ENCODE data around the gene C9orf78. TPM values are rescaled to one million over a fixed set of nuclear protein-coding genes. Genes with fewer than 3 reads are reported as not detected.
A peak's percentile ranks its signal among the peaks of the same experiment; 100 is the strongest.

The C9orf78 gene
- total RNA-seq, 4 donors from 2014 or later: 47.3 to 139 (median 62.6) TPM

DNA sequence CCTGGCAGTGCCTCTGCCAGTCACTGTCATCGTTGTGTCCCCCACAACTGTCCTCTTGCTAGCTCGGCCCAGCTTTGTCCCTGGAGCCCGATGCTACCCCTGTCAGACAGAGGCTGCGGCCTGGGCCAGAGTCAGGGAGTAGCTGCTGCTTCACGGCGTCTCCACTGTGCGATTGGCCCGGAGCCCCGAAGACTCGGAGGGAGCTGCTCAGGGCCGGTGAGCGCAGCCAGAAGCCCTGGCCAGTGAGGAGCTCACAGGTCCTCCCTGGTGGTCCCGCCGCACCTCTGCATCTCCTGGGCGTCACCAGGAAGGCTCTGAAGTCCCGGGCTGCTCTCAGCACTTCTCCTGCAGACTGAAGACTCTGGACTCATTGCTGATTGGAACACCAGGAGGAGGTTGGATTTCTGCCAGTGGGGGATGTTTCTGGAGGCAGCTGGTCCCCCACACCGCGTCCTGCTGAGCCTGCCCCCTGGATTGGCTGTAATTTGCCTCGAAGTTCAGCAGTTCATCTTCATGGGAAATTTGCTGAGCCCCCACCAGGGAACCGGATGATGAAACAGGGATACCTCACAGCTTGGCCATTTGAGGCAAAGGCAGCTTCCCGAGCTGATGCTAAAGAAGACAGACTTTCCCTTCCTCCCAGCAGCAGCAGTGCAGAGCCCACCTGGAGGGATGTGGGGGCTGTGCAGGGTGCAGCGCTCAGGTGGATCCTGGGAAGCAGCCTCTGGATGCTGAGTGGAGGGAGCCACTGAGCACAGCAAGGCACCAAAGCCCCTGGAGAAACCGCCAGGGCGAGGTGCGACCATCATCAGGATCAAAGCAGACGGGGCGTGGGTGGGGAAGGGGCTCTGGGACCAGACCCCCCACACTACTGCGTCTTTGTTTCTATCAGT lies 45.8 kb upstream of the C9orf78 start:
- no peak for DNase-seq (ENCODE audit: extremely low spot score)
- no peaks in the 10 kb centered on the region for H3K27me3 ChIP-seq
- intact Hi-C loops (cut with DNase I): no loop called here
- no peak overlapping the region for H3K4me3 ChIP-seq
- H3K4me1 ChIP-seq: peaks cover 11 to 52% (median 47%) of the 10 kb centered on the region in 4 donors
- H3K9me3 ChIP-seq: no peaks in the 10 kb centered on the region
- peaks cover 0 to 5% (median 2%) of the 10 kb centered on the region in 4 donors for H3K36me3 ChIP-seq
- no peak for TF ChIP-seq POLR2A (IDR thresholded peaks at IDR 0.05; ENCODE audit: low read depth)
- TF ChIP-seq EP300 (IDR thresholded peaks at IDR 0.05): no peak
- TF ChIP-seq POLR2AphosphoS5 (IDR thresholded peaks at IDR 0.05): no peak
- TF ChIP-seq, protein P1, sequence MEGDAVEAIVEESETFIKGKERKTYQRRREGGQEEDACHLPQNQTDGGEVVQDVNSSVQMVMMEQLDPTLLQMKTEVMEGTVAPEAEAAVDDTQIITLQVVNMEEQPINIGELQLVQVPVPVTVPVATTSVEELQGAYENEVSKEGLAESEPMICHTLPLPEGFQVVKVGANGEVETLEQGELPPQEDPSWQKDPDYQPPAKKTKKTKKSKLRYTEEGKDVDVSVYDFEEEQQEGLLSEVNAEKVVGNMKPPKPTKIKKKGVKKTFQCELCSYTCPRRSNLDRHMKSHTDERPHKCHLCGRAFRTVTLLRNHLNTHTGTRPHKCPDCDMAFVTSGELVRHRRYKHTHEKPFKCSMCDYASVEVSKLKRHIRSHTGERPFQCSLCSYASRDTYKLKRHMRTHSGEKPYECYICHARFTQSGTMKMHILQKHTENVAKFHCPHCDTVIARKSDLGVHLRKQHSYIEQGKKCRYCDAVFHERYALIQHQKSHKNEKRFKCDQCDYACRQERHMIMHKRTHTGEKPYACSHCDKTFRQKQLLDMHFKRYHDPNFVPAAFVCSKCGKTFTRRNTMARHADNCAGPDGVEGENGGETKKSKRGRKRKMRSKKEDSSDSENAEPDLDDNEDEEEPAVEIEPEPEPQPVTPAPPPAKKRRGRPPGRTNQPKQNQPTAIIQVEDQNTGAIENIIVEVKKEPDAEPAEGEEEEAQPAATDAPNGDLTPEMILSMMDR (IDR thresholded peaks at IDR 0.05): no peak
- H3K27ac ChIP-seq (replicated peaks in 1 of 4): peak overlapping the region in 3 of 4 donors; percentile 46 to 61 (median 47)
- WGBS: 68% methylated on average over 12 of the region's 28 CpGs

DNA sequence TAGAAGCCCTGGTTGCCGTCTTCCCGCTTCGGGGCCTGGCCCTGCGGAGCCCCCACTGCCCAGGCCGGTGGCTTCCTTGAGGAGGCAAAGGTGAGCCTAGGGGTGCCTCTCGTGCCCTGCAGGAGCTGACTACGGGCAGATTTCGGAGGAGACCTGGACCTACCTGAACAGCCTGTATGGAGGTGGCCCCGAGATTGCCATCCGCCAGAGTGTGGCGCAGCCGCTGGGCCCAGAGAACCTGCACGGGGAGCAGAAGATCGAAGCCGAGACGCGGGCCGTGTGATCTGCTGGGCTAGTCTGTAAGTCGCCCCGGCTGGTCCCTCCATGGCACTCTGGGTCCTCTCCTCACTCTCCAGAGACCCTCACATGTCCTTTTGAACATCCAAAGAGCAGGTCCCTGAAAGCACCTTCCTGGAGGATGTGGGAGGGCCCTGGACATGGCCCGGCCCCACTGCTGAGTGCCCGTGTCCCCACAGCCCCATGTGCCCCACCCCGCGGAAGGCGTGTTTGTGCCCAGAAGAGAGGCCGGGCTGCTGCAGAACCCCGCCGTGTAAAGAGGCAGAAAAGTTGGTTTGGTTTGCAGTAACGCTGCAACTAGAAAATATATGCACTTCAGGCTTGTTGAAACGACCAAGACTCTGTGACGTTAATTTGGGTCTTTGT lies 45.0 kb upstream of the C9orf78 start:
- no peaks in the 10 kb centered on the region for H3K27me3 ChIP-seq
- H3K36me3 ChIP-seq: peaks cover 0 to 13% (median 6%) of the 10 kb centered on the region in 4 donors
- WGBS: 89% methylated on average over 26 of the region's 31 CpGs
- intact Hi-C loops (cut with DNase I): no loop called here
- DNase-seq (ENCODE audit: extremely low spot score): no peak
- no peak overlapping the region for H3K4me3 ChIP-seq
- H3K27ac ChIP-seq (replicated peaks in 1 of 4): peak overlapping the region in 3 of 4 donors; percentile 46 to 61 (median 47)
- no peaks in the 10 kb centered on the region for H3K9me3 ChIP-seq
- peaks cover 5 to 44% (median 39%) of the 10 kb centered on the region in 4 donors for H3K4me1 ChIP-seq
- TF ChIP-seq POLR2A (IDR thresholded peaks at IDR 0.05; ENCODE audit: low read depth): no peak
- TF ChIP-seq, protein P1 (IDR thresholded peaks at IDR 0.05): no peak
- no peak for TF ChIP-seq EP300 (IDR thresholded peaks at IDR 0.05)
- no peak for TF ChIP-seq POLR2AphosphoS5 (IDR thresholded peaks at IDR 0.05)

DNA sequence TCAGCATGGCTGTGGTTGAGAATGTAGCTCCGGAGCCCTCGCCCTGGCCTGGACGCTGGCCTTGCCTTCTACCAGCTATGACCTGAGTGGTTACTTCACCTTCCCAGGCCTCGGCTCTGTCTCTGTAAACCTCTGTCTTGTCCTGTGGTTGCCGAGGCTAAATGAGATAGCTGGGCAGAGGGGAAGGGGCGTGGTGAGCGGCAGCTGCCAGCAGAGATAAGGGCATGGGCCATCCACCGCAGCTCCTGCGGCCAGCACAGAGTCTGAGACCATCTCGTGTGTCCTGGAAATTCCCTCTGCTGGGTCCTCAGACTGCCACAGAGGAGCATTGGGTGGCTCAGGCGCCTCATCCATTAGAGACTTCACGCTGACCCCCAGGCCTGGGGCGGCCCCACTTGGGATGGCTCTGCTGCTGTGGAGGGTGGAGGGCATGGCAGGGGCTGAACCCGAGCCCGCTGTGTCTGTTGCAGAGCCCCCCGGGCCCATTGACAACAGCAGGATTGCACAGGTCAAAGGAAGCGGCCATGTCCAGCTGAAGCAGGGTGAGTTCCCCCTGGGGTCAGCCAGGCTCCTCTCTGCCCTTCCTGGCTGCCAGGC lies 44.1 kb upstream of the C9orf78 start:
- H3K4me1 ChIP-seq: peaks cover 0 to 35% (median 30%) of the 10 kb centered on the region in 4 donors
- no peak overlapping the region for H3K27ac ChIP-seq (replicated peaks in 1 of 4)
- 84% methylated on average over 4 of the region's 17 CpGs for WGBS
- TF ChIP-seq POLR2AphosphoS5 (IDR thresholded peaks at IDR 0.05): no peak
- TF ChIP-seq, protein P1 (IDR thresholded peaks at IDR 0.05): no peak
- TF ChIP-seq POLR2A (IDR thresholded peaks at IDR 0.05; ENCODE audit: low read depth): no peak
- TF ChIP-seq EP300 (IDR thresholded peaks at IDR 0.05): no peak
- H3K27me3 ChIP-seq: no peaks in the 10 kb centered on the region
- no peaks in the 10 kb centered on the region for H3K9me3 ChIP-seq
- intact Hi-C loops (cut with DNase I): no loop called here
- H3K36me3 ChIP-seq: peaks cover 0 to 22% (median 10%) of the 10 kb centered on the region in 4 donors
- no peak overlapping the region for H3K4me3 ChIP-seq
- DNase-seq (ENCODE audit: extremely low spot score): no peak

DNA sequence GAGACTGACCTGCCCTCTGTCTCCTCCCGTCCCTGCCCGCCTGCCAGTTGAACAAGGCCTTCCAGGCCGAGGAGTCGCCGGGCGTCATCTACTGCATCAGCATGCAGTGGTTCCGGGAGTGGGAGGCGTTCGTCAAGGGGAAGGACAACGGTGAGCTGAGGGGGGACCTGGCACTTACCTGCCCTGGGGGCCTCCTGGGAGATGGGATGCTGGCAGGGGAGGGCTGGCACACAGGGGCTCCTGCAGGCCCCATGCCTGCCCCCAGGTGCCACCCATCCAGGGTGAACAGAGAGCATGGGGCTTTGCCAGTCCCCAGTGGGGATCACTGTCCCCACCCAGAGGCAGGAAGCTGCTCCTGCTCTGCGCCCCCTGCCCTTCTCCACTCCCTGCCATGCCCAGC lies 43.2 kb upstream of the C9orf78 start:
- H3K9me3 ChIP-seq: no peaks in the 10 kb centered on the region
- no peak overlapping the region for H3K4me3 ChIP-seq
- peaks cover 0 to 31% (median 14%) of the 10 kb centered on the region in 4 donors for H3K36me3 ChIP-seq
- H3K27ac ChIP-seq (replicated peaks in 1 of 4): no peak overlapping the region
- TF ChIP-seq POLR2AphosphoS5 (IDR thresholded peaks at IDR 0.05) (no peak), POLR2A (IDR thresholded peaks at IDR 0.05; ENCODE audit: low read depth) (no peak), EP300 (IDR thresholded peaks at IDR 0.05) (no peak)
- TF ChIP-seq, protein P1 (IDR thresholded peaks at IDR 0.05): no peak
- peaks cover 0 to 27% (median 22%) of the 10 kb centered on the region in 4 donors for H3K4me1 ChIP-seq
- no peak for DNase-seq (ENCODE audit: extremely low spot score)
- WGBS: 100% methylated on average over 1 of the region's 11 CpGs
- intact Hi-C loops (cut with DNase I): no loop called here
- H3K27me3 ChIP-seq: no peaks in the 10 kb centered on the region
